A673 (cell line): ENCODE data around the gene IFI44.

ENCODE experiments used
- CTCF ChIP-seq: fragments of 300-800, 200-600 bp; sonication (generic); conservative IDR thresholded peaks from 2 replicates; pipeline ENCODE4 v1.5.1; 2017; ENCODE audit warnings: low read depth, mild to moderate bottlenecking, antibody characterized with exemption, low read length, moderate library complexity, mixed read lengths
- EZH2 ChIP-seq: fragments of 200-600 bp; sonication (generic); IDR thresholded peaks from 2 replicates; pipeline ENCODE4 v1.6.1; 2017; ENCODE audit warnings: borderline replicate concordance, low read depth, mild to moderate bottlenecking, mixed read lengths, antibody characterized with exemption, low read length; ENCODE audit not compliant: poor library complexity, severe bottlenecking

- TF ChIP-seq CTCF (no peak), EZH2 (no peak)
Observed at GRCh38 chr1:78651241-78651640, 1.6 kb downstream of the IFI44 start.
